BJ (cell line): ENCODE measurements around the gene MAML1. TPM values are rescaled to one million over a fixed set of nuclear protein-coding genes. Genes with fewer than 3 reads are reported as not detected.

Experiments
- CTCF ChIA-PET: fragments of 350-600 bp; formaldehyde crosslinking; extraction: SDS; loops from one replicate; lab custom pipeline; 2021; ENCODE audit warnings: antibody characterized with exemption, inconsistent platforms; lab: Yijun Ruan, JAX
- POLR2A ChIA-PET: fragments of 300-600 bp; sonication (Branson Sonifier 250); formaldehyde crosslinking; extraction: SDS; loops from one replicate; lab custom pipeline; 2021; ENCODE audit warnings: antibody characterized with exemption; lab: Charles Lee
- DNase-seq: peaks from one replicate; pipeline ENCODE4 v3.0.0-alpha.2; 2011; ENCODE audit warnings: low read depth
- H3K27me3 ChIP-seq: 2 replicates; pipeline ENCODE4 v1.6.0; 2011; ENCODE audit warnings: low read length; ENCODE audit not compliant: control insufficient read depth, insufficient read depth
- H3K36me3 ChIP-seq: 2 replicates; pipeline ENCODE4 v1.5.1; 2011; ENCODE audit warnings: low read length; ENCODE audit not compliant: control insufficient read depth, insufficient read depth
- H3K4me3 ChIP-seq: 2 replicates; pipeline ENCODE4 v1.5.1; 2011; ENCODE audit warnings: low read depth, mild to moderate bottlenecking, control low read depth, low read length
- polyA plus RNA-seq: library from polyadenylated mRNA; depleted of rRNA; stranded (reverse); fragments of >200 nt; gene quantifications from 2 replicates; pipeline ENCODE4 v1.2.3, GENCODE V29; 2011
- TF ChIP-seq, protein P1 (sequence below): IDR thresholded peaks from 2 replicates; pipeline ENCODE4 v1.5.1; 2011; ENCODE audit warnings: low read depth, mild to moderate bottlenecking, control low read depth, inconsistent platforms, low read length, moderate library complexity; ENCODE audit not compliant: insufficient read depth

Gene MAML1
- polyA plus RNA-seq, 1 experiment: 5.3 TPM

DNA sequence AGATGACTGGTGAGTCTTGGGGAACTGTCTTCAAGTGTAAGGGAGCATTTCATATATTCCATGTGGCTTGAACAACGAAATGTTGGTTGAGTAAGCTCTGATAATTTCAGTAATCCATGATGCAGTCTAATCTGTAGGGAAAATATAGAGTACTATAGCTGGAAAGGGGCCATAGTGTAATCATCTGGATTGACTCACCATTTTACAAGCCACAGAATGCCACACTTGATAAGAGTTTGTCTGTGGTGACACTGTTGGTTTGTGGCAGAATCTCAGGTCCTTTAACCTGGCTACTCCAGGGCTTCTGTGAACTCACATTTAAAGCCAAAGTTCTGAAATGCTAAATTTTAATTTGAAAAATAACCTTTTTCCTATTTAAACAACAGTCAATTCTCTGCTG lies 16.3 kb upstream of the MAML1 start:
- peaks cover 25% of the 10 kb centered on the region for H3K36me3 ChIP-seq
- ChIA-PET CTCF (no interaction called here), POLR2A (no interaction called here)
- no peak for DNase-seq
- TF ChIP-seq, protein P1, sequence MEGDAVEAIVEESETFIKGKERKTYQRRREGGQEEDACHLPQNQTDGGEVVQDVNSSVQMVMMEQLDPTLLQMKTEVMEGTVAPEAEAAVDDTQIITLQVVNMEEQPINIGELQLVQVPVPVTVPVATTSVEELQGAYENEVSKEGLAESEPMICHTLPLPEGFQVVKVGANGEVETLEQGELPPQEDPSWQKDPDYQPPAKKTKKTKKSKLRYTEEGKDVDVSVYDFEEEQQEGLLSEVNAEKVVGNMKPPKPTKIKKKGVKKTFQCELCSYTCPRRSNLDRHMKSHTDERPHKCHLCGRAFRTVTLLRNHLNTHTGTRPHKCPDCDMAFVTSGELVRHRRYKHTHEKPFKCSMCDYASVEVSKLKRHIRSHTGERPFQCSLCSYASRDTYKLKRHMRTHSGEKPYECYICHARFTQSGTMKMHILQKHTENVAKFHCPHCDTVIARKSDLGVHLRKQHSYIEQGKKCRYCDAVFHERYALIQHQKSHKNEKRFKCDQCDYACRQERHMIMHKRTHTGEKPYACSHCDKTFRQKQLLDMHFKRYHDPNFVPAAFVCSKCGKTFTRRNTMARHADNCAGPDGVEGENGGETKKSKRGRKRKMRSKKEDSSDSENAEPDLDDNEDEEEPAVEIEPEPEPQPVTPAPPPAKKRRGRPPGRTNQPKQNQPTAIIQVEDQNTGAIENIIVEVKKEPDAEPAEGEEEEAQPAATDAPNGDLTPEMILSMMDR: no peak
- H3K4me3 ChIP-seq: no peak overlapping the region
- no peaks in the 10 kb centered on the region for H3K27me3 ChIP-seq

DNA sequence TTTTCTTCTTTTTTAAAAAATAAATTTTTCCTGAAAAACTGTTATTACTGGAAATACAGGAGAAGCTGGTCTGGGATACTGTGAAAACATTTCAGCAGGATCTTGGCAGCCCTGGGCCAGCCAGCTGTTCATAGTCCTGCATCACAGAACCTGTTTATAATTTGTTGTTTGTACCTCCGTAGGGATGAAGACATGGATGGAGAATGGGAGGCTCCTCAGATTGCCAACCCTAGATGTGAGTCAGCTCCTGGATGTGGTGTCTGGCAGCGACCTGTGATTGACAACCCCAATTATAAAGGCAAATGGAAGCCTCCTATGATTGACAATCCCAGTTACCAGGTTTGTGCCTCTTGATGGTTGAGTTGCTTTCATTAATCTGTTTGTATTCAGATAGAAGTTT lies 12.4 kb upstream of the MAML1 start:
- POLR2A ChIA-PET: no interaction called here
- DNase-seq: no peak
- Histone ChIP-seq H3K36me3 (peaks cover 30% of the 10 kb centered on the region), H3K4me3 (no peak overlapping the region), H3K27me3 (no peaks in the 10 kb centered on the region)
- CTCF ChIA-PET: interaction anchor here (0.9 to 1.8 kb wide), 3 partner anchors 10 to 43 kb away, joined by 3 to 5 read pairs (median 3); no protein-coding TSS in a partner anchor
- TF ChIP-seq, protein P1: no peak

DNA sequence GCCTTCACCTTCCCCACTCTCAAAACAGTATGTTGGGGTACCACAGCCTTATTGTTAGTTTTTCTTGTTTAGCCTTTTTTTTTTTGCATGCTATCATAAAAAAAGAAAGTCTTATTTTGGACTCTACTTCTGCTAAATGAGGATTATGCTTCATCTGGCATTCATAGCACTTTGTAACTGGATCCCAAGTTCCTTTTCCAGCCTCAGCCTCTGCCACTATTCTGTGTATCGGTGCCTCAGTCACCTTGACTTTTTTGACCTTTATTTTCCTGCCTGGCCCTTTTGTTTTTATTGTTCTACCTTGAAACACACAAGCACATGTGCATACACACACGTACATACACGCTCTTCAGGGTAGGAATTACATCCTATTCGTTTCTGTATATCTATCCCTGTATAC lies 8.5 kb upstream of the MAML1 start:
- DNase-seq: no peak
- peaks cover 32% of the 10 kb centered on the region for H3K36me3 ChIP-seq
- H3K4me3 ChIP-seq: no peak overlapping the region
- ChIA-PET POLR2A (no interaction called here), CTCF (interaction anchor here (0.6 kb wide), 1 partner anchor 134 kb away, joined by 3 read pairs; no protein-coding TSS in a partner anchor)
- TF ChIP-seq, protein P1: no peak
- no peaks in the 10 kb centered on the region for H3K27me3 ChIP-seq

DNA sequence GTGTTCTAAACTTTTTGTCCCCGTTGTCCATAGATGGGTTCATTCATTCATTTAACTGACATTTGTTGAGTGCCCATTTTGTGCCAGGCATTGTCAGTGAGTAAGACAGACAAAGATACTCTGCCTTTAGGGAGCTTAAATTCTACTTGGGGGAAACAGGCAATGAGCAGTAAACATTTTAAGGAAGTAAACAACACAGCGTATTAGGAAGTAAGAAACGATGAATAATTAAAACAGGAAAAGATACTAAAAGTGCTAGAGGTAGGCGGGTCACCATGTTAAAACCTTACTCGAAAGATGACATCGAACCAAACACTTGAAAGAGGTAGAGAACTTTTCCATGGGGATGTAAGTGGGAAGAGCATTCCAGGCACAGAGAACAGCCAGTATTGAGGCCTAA lies 5.5 kb upstream of the MAML1 start:
- Histone ChIP-seq H3K4me3 (no peak overlapping the region), H3K27me3 (no peaks in the 10 kb centered on the region), H3K36me3 (peaks cover 20% of the 10 kb centered on the region)
- DNase-seq: no peak
- TF ChIP-seq, protein P1: no peak
- ChIA-PET CTCF (no interaction called here), POLR2A (no interaction called here)

DNA sequence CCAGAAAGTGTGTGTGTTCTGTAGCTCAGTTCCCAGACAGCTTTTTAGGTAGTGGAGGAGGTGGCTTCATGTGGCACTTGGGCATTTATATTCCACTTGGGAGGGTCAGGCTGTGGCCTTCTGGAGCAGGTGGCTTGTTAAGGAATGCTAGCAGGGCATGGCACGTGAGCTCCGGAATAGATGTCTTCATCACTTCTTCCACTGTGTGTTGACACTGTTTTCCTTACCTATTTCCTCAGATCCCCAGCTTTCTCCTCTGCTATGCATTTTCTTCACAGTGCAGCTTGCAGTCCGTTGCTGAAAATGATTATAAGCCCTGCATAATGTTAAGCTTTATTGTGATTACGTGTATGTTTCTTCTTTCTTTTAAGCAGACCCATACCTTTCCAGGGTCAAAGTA lies 3.3 kb upstream of the MAML1 start:
- ChIA-PET POLR2A (no interaction called here), CTCF (interaction anchor here (1.0 to 1.6 kb wide), 3 partner anchors 9 to 25 kb away, joined by 3 read pairs; no protein-coding TSS in a partner anchor)
- Histone ChIP-seq H3K27me3 (no peaks in the 10 kb centered on the region), H3K4me3 (no peak overlapping the region), H3K36me3 (peaks cover 14% of the 10 kb centered on the region)
- TF ChIP-seq, protein P1: no peak
- DNase-seq: no peak
